ENCODE results near the gene PALLD.

DNA sequence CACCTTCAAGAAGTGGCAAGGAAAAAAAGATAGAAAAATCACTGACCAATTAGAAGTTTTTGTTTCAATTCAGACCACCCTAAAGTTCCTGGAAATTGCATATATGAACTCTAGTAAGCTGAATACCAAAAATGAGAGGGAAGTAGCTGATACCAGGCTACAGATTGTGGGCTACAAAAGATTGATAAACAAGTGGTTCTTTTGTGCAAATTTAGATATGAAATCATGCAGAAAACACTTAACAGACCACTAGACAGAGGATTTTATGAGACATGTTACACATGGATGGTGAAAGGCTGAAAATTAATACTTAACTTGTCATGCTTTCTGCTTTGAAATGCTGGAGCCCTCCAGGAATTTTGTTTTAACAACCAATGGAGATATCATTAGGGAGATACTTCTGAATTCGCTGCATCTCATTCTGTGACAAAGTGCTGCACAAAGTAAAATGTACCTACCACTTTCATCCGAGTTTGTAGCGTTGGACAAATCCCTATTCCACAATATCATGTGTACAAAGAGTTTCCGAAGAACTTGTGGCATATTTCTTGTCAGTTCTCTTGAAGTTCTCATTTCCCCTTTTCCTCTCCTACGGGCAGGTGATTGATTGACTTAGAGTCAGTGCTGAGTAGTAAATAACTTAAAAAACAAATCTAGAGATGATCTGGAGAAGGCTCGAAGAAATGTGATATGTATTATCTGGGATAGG, 235.0 kb downstream of the PALLD start:
- TF ChIP-seq EZH2 (IDR thresholded peaks at IDR 0.05), result no peak
- no peak for TF ChIP-seq POLR2AphosphoS5 (IDR thresholded peaks at IDR 0.05; ENCODE audit: borderline replicate concordance, low read depth, low read length)
- no peak for TF ChIP-seq FOXP2 (optimal IDR thresholded peaks at IDR 0.05; ENCODE audit: control extremely low read depth, extremely low read length, insufficient read depth)

Data from SK-N-MC (cell line).